AG09319 (cell line): ENCODE data around the gene TRPM5.

Experiments
- DNase-seq: peaks from one replicate; pipeline ENCODE4 v3.0.0-alpha.2; 2010; ENCODE audit warnings: low read depth; ENCODE audit errors: extremely low read depth
- TF ChIP-seq, protein P1 (sequence below): IDR thresholded peaks from 2 replicates; pipeline ENCODE4 v1.5.1; 2011; ENCODE audit warnings: low read depth, mild to moderate bottlenecking, inconsistent platforms, low read length, moderate library complexity

The TRPM5 gene

DNA sequence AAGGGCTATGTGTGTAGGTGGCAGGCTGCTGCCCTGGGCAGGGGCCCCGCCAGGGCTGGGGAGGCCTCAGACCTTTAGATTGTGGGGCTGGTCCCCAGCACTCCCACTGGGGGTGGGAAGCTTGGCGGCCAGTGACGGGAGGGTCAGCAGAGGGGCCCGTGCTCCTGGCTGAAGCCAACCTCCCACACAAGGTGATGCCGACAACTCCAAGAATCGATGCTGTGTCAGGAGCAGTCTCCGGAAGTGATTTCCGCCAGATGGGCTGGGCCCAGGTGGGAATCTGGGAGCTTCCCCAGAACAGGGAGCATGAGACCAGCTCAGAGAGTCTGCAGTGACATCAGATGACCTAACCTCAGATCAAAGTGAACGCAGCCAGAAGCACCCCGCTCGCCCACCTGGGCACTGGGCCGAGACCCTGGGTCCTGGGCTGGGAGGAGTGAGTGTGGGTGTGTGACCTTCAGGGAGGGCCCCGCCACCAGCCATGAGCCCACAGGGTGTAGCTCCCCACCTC is 7.7 kb downstream of the TRPM5 start:
- TF ChIP-seq, protein P1, sequence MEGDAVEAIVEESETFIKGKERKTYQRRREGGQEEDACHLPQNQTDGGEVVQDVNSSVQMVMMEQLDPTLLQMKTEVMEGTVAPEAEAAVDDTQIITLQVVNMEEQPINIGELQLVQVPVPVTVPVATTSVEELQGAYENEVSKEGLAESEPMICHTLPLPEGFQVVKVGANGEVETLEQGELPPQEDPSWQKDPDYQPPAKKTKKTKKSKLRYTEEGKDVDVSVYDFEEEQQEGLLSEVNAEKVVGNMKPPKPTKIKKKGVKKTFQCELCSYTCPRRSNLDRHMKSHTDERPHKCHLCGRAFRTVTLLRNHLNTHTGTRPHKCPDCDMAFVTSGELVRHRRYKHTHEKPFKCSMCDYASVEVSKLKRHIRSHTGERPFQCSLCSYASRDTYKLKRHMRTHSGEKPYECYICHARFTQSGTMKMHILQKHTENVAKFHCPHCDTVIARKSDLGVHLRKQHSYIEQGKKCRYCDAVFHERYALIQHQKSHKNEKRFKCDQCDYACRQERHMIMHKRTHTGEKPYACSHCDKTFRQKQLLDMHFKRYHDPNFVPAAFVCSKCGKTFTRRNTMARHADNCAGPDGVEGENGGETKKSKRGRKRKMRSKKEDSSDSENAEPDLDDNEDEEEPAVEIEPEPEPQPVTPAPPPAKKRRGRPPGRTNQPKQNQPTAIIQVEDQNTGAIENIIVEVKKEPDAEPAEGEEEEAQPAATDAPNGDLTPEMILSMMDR = no peak
- DNase-seq = no peak

DNA sequence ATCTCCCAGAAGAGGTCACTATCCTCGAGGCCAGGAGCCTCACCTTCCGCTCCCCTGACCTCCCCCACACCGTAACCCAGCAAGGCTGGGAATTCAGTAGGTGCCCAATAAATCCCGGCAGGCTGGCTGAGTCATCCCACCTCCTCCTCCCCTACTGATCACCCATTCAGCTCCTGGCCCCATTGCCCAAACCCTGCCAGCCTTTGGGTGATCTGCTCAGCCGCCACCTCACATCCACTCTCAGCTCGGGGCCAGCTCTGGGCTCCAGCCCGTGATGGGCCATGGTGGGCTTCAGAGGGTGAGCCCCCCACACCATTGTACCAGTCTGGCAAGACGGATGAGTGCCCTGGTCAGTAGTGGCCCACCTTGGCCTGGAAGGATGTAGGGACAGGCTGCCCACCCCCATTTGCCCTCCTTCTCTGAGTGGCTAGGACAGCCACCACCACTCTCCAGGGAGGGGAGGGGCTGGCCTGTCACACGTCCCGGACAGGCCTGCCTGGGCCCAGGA is 8.2 kb downstream of the TRPM5 start:
- TF ChIP-seq, protein P1 = no peak

DNA sequence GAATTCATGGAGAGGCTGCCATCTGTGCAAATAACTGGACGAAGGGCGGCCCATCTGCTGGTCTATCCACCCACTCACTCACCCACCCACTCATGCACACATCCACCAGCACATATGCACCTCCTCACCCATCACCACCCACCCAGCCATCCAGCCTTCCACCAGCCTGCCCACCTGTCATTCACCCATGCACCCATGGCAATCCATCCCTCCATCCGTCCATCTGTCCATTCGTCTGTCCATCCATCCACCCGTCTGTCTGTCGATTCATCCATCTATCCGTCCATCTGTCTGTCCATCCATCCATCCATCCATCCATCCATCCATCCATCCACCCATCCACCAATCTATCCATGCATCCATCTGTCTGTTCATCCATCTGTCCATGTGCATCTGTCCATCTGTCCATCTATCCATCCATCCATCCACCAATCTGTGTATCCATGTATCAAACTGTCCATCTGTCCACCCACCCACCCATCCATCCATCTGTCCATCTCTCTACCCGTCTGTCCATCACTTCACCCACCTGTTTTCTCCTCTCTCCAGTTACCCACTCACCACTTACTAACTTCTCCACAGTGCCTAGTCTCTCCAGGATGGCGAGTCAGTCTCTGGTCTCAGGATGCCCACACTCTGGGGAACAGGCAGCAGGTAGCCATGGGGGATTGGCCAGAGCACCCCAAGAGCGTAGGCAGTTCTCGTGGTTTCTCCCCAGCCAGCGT is 8.9 kb downstream of the TRPM5 start:
- TF ChIP-seq, protein P1 = no peak
- no peak for DNase-seq

More for the DNA sequence above, 8.2 kb downstream of the TRPM5 start:
- no peak for DNase-seq

DNA sequence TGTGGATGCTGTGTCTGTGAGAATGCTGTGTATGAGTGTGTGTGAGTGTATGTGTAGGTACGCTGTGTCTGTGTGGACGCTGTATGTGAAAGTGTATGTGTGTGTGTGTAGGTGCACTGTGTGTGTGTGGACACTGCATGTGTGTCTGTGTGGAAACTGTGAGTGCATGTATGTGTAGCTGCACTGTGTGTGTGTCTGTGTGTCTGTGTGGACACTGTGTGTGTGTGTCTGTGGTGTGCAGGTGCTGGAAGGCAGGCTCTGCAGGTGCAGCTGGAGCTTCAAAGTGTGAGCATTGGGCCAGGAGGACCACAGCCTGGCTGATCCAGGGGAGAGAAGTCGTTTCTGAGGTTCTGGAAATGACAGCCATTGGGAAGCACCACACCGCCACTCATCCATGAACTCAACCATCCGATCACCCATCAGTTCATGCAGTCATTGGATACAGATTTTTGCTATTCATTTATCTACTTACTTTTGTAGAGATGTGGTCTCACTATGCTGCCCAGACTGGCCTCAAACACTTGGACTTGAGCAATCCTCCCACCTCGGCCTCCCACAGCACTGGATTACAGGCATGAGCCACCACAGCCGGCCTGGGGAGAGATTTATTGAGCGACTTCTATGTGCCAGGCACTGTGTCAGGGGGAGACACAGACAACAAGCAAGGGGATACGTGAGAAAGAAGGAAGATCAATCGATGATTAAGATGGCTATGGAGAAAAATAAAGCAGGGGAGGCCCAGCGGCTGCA is 9.6 kb downstream of the TRPM5 start:
- DNase-seq = no peak
- TF ChIP-seq, protein P1 = no peak

DNA sequence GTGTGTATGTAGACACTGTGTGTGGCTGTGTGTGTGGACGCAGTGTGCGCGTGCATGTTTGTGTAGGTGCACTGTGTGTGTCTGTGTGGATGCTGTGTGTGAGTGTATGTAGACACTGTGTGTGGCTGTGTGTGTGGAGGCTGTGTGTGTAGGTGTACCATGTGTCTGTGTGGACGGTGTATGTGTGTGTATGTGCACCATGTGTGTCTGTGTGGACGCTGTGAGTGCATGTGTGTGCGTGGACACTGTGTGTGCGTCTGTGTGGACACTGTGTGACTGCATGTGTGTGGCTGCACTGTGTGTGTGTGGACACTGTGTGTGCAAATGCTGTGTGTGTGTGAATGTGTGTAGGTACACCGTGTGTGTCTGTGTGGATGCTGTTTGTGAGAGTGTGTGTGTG is 10.3 kb downstream of the TRPM5 start:
- TF ChIP-seq, protein P1 = no peak
- no peak for DNase-seq

DNA sequence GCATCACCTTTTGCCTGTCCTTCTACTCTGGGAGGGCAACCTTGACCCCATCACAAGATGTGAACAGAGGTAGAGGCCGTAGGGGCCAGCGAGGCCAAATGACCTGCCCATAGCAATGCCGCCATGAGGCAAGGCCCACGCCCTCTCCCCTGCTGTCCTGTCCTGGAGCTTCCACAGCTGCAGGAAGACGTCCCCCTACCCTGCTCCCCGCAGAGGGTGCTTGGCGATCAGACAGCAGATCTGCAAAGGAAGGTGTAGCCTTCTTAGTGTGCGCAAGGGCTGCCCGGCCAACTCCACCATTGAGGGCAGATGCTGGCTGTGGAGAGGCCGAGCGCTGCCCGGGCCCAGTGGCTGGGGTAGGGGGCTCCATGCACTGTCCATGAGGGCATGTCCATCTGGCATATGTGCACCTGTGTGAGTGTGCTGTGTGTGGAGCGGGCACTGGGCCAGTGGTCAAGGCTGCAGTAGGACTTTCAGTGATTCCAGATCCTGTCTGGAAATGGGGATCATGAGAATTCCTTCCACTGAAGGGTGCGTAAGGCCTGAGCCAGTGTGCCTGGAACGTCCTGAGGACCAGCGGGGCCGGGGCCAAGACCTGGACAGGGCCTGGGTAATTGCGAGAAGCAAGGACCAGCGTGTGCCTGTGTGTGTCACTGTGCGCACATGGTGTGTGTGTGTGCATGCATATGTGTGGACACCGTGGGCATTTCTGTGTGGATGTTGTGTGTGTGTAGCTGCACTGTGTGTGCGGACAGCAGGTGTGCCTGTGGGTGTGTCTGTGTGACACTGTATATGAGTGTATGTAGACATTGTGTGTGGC is 11.0 kb downstream of the TRPM5 start:
- no peak for DNase-seq
- TF ChIP-seq, protein P1 = no peak
